ENCODE results near the gene MAL.

DNA sequence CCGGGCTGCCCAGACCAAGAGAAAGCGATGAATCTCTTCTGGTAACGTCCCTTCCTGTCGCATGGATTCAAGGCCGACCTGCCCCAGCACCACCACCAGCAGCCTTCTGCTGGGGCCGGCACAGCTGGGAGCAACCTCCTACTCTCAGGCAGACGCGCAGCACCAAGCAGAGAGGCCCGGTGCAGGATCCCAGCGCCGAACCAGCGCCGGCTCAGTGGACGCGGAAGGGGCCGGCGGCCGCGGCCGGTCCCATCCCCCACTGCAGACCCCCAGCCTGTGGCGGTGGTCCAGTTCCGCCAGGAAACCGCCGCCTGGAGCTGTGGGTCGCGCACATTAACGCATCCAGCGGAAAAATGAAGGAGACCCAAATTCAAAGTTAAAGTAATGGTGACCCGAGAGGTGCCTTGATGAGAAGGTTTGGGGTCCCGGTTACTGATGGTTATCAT, 525 bp upstream of the MAL start:
- TF ChIP-seq EZH2phosphoT487 (IDR thresholded peaks at IDR 0.05): no peak
- TF ChIP-seq, protein P1, sequence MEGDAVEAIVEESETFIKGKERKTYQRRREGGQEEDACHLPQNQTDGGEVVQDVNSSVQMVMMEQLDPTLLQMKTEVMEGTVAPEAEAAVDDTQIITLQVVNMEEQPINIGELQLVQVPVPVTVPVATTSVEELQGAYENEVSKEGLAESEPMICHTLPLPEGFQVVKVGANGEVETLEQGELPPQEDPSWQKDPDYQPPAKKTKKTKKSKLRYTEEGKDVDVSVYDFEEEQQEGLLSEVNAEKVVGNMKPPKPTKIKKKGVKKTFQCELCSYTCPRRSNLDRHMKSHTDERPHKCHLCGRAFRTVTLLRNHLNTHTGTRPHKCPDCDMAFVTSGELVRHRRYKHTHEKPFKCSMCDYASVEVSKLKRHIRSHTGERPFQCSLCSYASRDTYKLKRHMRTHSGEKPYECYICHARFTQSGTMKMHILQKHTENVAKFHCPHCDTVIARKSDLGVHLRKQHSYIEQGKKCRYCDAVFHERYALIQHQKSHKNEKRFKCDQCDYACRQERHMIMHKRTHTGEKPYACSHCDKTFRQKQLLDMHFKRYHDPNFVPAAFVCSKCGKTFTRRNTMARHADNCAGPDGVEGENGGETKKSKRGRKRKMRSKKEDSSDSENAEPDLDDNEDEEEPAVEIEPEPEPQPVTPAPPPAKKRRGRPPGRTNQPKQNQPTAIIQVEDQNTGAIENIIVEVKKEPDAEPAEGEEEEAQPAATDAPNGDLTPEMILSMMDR (IDR thresholded peaks at IDR 0.05): no peak
